Neuron (in vitro differentiated cells): Measurements from ENCODE around the gene LPP.
"Not testable (repeated sequence)": the region's sequence is repeated elsewhere in the genome, so short reads cannot be mapped to it uniquely, and the experiment has no call there.

Experiments
- H2AFZ ChIP-seq: one replicate; pipeline ENCODE4 v1.6.1; 2013; ENCODE audit warnings: low read depth, mild to moderate bottlenecking, inconsistent platforms, low read length, moderate library complexity
- H3K27me3 ChIP-seq: one replicate; pipeline ENCODE4 v1.6.1; 2013; ENCODE audit warnings: low read length; ENCODE audit not compliant: insufficient read depth
- H3K36me3 ChIP-seq: one replicate; pipeline ENCODE4 v1.6.1; 2013; ENCODE audit warnings: low read length; ENCODE audit not compliant: insufficient read depth
- H3K4me1 ChIP-seq: one replicate; pipeline ENCODE4 v1.6.1; 2013; ENCODE audit warnings: low read length; ENCODE audit not compliant: insufficient read depth
- H3K4me3 ChIP-seq: 2 replicates; pipeline ENCODE4 v1.5.1; 2013; ENCODE audit warnings: mild to moderate bottlenecking, low read length, moderate library complexity
- H3K9me3 ChIP-seq: one replicate; pipeline ENCODE4 v1.6.1; 2013; ENCODE audit warnings: low read length

Gene LPP

DNA sequence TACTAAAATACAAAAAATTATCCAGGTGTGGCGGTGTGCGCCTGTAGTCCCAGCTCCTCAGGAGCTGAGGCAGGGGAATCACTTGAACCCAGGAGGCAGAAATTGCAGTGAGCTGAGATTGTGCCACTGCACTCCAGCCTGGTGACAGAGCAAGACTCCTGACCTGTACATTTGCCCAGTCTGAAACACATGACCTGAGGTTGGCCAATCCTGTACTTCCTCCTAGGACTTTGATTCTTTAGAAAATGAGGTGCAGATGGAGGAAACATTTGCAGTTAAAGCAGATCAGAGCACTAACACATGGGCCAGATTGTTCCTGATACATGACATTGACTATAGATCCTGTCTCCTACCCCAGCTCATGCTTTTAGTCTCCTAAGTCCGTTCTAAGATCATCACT, 28.9 kb upstream of the LPP start:
- H3K9me3 ChIP-seq = no peaks in the 10 kb centered on the region
- no peak overlapping the region for H2AFZ ChIP-seq
- peaks cover 2% of the 10 kb centered on the region for H3K4me1 ChIP-seq
- no peaks in the 10 kb centered on the region for H3K36me3 ChIP-seq
- H3K4me3 ChIP-seq = no peak overlapping the region
- no peaks in the 10 kb centered on the region for H3K27me3 ChIP-seq

DNA sequence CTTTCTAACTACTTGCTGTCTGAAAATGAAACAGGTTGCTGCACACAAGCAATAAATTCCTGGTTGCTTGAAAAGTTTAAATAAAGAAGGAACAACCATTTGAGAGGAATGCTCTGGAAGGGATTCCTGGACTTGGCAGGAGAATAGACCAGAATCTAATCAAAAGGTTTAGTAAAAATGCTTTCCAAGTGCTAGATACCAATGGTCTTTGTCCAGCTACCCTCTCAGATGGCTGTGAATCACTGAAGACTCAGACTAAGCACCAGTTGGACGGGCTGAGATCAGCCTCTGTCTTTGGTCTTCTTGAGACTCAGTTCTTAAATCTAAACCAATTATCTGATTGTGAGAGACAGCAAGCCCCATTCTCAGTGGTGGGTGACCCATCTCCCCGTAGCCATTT, 27.7 kb upstream of the LPP start:
- no peaks in the 10 kb centered on the region for H3K27me3 ChIP-seq
- peaks cover 2% of the 10 kb centered on the region for H3K4me1 ChIP-seq
- no peak overlapping the region for H3K4me3 ChIP-seq
- no peak overlapping the region for H2AFZ ChIP-seq
- H3K9me3 ChIP-seq = no peaks in the 10 kb centered on the region
- H3K36me3 ChIP-seq = no peaks in the 10 kb centered on the region

- H3K9me3 ChIP-seq = no peaks in the 10 kb centered on the region
- no peaks in the 10 kb centered on the region for H3K27me3 ChIP-seq
- H3K4me3 ChIP-seq = no peak overlapping the region
- no peaks in the 10 kb centered on the region for H3K36me3 ChIP-seq
- peaks cover 2% of the 10 kb centered on the region for H3K4me1 ChIP-seq
- no peak overlapping the region for H2AFZ ChIP-seq
Measured at GRCh38 chr3:188126934-188127333, 27.0 kb upstream of the LPP start.

DNA sequence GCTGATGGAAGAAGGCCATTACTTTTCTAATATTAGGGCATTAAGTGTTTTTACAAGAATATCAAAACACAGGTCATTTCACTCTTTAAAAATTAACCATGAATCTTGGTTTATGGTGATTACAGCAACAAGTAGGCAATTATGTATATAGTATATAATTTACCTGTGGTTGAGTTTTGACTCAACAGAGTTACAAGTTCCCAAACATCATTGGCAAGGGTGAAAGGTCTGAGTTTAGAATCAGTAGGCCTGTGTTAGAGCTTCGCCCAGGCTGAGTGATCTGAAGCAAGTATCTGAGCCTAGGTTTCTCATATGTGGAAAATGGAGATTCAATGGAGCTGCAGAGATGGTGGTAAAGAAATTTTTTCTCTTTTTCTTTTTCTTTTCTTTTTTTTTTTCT, 25.1 kb upstream of the LPP start:
- Histone ChIP-seq H3K4me1 (no peaks in the 10 kb centered on the region), H3K36me3 (no peaks in the 10 kb centered on the region), H2AFZ (no peak overlapping the region), H3K9me3 (no peaks in the 10 kb centered on the region), H3K4me3 (no peak overlapping the region), H3K27me3 (no peaks in the 10 kb centered on the region)

DNA sequence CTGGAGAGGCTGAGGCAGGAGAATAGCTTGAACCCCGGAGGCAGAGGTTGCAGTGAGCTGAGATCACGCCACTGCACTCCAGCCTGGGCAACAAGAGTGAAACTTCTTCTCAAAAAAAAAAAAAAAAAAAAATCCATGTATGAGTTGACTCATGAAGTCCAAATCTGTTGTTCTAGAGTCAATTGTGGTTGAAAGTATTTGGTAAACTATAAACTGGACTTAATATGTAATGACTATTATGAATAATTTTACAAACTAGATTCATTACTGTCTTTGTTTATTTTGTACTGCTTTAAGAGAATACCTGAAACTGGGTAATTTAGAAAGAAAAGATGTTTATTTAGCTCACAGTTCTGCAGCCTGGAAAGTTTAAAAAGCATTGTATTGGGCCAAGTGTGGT, 22.9 kb upstream of the LPP start:
- H3K9me3 ChIP-seq, H2AFZ ChIP-seq, H3K36me3 ChIP-seq, H3K4me3 ChIP-seq, H3K27me3 ChIP-seq, H3K4me1 ChIP-seq: not testable (repeated sequence)

DNA sequence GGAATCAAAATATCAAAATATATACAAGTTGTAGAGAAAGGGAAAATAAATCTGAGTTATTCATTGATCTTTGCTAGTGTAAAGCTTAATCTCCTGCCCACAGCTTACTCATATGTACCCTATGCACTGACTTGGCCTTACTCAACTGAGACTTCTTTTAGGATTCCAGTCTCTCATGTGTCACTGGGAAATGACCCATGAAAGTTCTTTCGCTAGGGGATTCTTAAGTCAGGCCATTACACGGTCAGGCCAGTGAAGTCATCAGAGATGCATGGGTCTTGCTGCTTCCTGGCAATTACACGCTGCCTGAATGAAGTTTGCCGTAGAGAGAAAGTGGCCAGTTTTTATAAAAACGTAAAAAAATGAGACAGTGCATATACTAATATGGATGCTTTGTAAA, 20.7 kb upstream of the LPP start:
- H3K4me3 ChIP-seq = no peak overlapping the region
- no peak overlapping the region for H2AFZ ChIP-seq
- no peaks in the 10 kb centered on the region for H3K36me3 ChIP-seq
- peaks cover under 1% of the 10 kb centered on the region for H3K4me1 ChIP-seq
- no peaks in the 10 kb centered on the region for H3K27me3 ChIP-seq
- no peaks in the 10 kb centered on the region for H3K9me3 ChIP-seq

DNA sequence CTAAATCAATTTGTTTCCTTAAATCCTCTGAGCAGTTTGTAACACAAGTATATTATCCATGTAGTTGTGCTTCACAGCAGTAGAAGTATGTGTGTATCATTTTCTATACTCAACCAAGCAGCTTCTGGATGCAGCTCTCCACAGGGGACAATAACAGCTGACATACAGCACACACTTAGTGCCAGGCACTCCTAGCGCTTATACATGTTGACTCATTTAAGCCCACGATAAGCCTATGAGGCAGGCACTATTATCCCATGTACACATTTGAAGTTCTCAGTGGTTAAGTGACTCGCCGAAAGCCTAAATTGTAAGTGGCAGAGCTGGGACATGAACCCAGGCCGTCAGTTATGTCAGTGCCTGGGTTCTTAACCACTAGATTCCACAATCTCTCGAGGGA, 20.3 kb upstream of the LPP start:
- no peaks in the 10 kb centered on the region for H3K27me3 ChIP-seq
- H2AFZ ChIP-seq = no peak overlapping the region
- H3K36me3 ChIP-seq = no peaks in the 10 kb centered on the region
- H3K4me3 ChIP-seq = no peak overlapping the region
- H3K9me3 ChIP-seq = no peaks in the 10 kb centered on the region
- H3K4me1 ChIP-seq = peaks cover 4% of the 10 kb centered on the region

- Histone ChIP-seq H3K9me3 (no peaks in the 10 kb centered on the region), H3K36me3 (no peaks in the 10 kb centered on the region), H3K27me3 (no peaks in the 10 kb centered on the region), H3K4me3 (no peak overlapping the region), H3K4me1 (peaks cover 4% of the 10 kb centered on the region), H2AFZ (no peak overlapping the region)
Measured at GRCh38 chr3:188134079-188134478, 19.9 kb upstream of the LPP start.

- Histone ChIP-seq H3K36me3 (no peaks in the 10 kb centered on the region), H3K9me3 (no peaks in the 10 kb centered on the region), H3K4me3 (no peak overlapping the region), H2AFZ (no peak overlapping the region), H3K27me3 (no peaks in the 10 kb centered on the region), H3K4me1 (peaks cover 4% of the 10 kb centered on the region)
Measured at GRCh38 chr3:188134856-188135255, 19.1 kb upstream of the LPP start.

- H3K4me3 ChIP-seq = no peak overlapping the region
- no peaks in the 10 kb centered on the region for H3K36me3 ChIP-seq
- no peaks in the 10 kb centered on the region for H3K9me3 ChIP-seq
- H3K4me1 ChIP-seq = peaks cover 4% of the 10 kb centered on the region
- no peaks in the 10 kb centered on the region for H3K27me3 ChIP-seq
- H2AFZ ChIP-seq = no peak overlapping the region
Measured at GRCh38 chr3:188135271-188135670, 18.7 kb upstream of the LPP start.

- no peak overlapping the region for H3K4me3 ChIP-seq
- H3K27me3 ChIP-seq = no peaks in the 10 kb centered on the region
- peaks cover 4% of the 10 kb centered on the region for H3K4me1 ChIP-seq
- no peaks in the 10 kb centered on the region for H3K9me3 ChIP-seq
- H2AFZ ChIP-seq = no peak overlapping the region
- H3K36me3 ChIP-seq = no peaks in the 10 kb centered on the region
Measured at GRCh38 chr3:188137051-188137450, 16.9 kb upstream of the LPP start.

GRCh38 chr3:188139466-188139865, 14.5 kb upstream of the LPP start:
- no peaks in the 10 kb centered on the region for H3K9me3 ChIP-seq
- H2AFZ ChIP-seq = no peak overlapping the region
- H3K27me3 ChIP-seq = no peaks in the 10 kb centered on the region
- H3K4me3 ChIP-seq = no peak overlapping the region
- H3K4me1 ChIP-seq = peaks cover 4% of the 10 kb centered on the region
- no peaks in the 10 kb centered on the region for H3K36me3 ChIP-seq

DNA sequence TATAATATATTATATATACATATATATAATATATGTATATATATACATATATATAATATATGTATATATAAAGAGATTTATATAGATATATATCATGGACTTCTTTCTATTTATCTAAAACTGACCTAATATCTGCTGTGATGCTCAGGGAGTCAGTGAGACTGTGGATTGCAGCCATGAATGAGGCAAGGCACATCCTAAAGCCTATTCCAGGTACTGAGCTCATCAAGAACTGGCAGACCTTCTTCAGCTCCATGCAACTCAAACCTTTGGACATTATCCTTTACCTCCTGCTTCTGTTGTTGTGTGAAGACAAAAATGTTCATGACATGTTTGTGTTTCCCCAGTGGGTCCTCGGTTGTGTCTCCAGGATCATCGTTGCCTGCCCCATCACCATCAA, 7.7 kb upstream of the LPP start:
- no peak overlapping the region for H3K4me3 ChIP-seq
- no peaks in the 10 kb centered on the region for H3K36me3 ChIP-seq
- H2AFZ ChIP-seq = no peak overlapping the region
- no peaks in the 10 kb centered on the region for H3K9me3 ChIP-seq
- H3K4me1 ChIP-seq = no peaks in the 10 kb centered on the region
- H3K27me3 ChIP-seq = no peaks in the 10 kb centered on the region

GRCh38 chr3:188147782-188148181, 6.2 kb upstream of the LPP start:
- Histone ChIP-seq H3K4me3 (no peak overlapping the region), H3K9me3 (no peaks in the 10 kb centered on the region), H2AFZ (no peak overlapping the region)

More at GRCh38 chr3:188147782-188148181, 6.2 kb upstream of the LPP start:
- Histone ChIP-seq H3K27me3 (no peaks in the 10 kb centered on the region), H3K36me3 (no peaks in the 10 kb centered on the region), H3K4me1 (peaks cover 3% of the 10 kb centered on the region)
